GM18507 (cell line): ENCODE results near the gene DAND5.
"Not testable (repeated sequence)": the region's sequence is repeated elsewhere in the genome, so short reads cannot be mapped to it uniquely, and the experiment has no call there.

Experiments
- DNase-seq: peaks from one replicate; pipeline ENCODE4 v3.0.0; 2011; ENCODE audit warnings: low read depth; ENCODE audit not compliant: insufficient read length; ENCODE audit errors: extremely low spot score
- FAIRE-seq: peaks from 2 replicates; lab custom pipeline; 2011; peaks lifted over from hg19 to GRCh38; lab: Jason Lieb, UNC

The DAND5 gene

DNA sequence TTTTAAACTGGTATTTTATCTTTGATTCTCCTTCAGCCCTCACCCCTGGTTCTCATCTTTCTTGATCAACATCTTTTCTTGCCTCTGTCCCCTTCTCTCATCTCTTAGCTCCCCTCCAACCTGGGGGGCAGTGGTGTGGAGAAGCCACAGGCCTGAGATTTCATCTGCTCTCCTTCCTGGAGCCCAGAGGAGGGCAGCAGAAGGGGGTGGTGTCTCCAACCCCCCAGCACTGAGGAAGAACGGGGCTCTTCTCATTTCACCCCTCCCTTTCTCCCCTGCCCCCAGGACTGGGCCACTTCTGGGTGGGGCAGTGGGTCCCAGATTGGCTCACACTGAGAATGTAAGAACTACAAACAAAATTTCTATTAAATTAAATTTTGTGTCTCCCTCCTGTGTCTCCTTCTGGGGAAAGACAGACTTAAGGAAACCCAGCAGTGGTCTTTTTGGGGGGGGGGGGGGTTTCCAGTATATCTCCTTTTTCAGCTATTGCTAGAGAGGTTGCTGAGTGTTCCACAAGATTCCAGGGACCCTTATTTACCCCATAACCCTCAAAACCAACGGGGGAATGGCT is 25.2 kb upstream of the DAND5 start:
- no peak for DNase-seq
- no peak for FAIRE-seq

DNA sequence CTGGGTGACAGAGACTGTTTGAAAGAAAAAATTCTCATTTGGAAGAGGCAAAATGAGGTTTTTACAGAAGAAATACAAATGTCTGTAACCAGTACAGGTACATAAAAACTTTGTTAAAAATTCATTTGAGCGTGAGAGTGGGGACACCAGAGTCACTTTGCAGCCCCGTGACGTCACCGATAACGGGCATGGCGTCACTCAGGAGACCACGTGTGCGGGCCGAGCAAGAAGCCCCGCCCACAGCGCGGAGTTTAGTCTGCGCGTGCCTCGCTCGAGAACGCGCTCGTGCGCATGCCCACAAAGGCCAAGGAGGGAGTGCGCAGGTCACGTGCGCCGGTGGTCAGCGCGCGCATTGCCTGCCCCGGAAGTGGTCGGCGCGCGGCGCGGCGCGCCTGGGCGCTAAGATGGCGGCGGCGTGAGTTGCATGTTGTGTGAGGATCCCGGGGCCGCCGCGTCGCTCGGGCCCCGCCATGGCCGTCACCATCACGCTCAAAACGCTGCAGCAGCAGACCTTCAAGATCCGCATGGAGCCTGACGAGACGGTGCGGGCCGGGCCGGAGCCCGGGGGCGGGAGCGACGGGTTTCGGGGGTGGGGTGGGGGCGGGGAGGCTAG is 23.8 kb upstream of the DAND5 start, which contains the start of gene RAD23A:
TSS of gene RAD23A (plus strand) at position 384 of the 613 bp plus-strand sequence. CDS start at position 471, 87 bp downstream.
- peak; percentile 96 for FAIRE-seq
- DNase-seq, result peak; percentile 77

DNA sequence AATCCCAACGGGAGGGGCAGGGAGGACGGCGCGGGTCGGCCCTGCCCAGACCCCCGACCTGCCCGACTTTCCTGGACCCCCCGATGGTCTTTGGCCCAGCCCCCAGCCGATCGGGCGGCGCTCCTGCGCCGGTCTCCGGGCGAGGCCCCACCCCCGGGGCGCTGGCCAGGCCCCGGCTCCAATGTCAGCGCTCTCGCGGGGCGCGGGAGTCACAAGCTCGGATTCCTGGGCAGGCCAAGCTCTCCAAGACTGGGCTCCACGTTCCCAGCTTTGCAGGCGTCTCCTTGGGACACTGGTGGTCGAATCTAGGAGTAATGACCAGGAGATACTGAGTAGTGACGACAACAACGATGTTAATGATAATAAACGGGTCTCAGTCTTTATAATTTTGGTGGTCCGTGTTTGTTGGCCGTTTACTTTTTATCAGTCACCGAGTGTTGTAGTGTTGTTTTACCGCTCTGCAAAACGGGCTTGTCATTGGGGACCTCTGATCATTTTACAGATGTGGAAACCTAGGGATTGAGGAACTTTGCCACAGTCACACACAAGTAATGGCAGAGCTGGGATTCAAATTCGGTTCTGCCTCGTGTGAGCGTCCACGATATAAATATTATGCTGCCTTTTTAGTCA is 23.2 kb upstream of the DAND5 start:
- DNase-seq, result no peak
- FAIRE-seq, result peak; percentile 35

DNA sequence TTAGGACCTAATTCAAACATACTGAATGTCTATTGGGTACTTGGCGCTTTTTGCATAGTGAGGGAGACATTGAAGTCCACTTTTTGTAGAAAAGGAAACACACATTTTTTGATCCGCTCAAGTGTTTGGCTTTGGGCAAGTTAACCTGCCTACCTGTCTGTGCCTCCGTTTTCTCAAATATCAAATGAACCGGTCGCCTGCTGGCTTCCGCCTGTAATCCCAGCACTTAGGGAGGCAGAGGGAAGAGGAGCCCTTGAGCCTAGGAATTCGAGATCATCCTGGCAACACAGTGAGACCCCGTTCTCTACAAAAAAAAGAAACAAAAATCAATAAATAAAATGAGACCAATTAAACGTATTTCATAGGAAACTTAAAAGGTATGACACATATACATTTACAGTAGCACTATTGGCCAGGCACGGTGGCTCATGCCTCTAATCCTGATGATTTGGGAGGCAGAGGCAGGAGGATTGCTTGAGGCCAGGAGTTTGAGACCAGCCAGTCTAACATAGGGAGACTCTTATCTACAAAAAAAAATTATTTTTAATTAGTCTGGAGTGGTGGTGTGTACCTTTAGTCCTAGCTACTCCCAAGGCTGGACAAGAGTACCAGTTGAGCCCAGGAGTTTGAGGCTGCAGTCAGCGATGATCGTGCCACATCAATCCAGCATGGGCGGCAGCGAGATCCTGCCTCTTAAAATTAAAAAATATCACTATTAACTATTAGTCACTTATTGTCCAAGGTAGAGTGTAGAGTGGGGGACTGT is 22.5 kb upstream of the DAND5 start:
- no peak for DNase-seq
- FAIRE-seq, result no peak

DNA sequence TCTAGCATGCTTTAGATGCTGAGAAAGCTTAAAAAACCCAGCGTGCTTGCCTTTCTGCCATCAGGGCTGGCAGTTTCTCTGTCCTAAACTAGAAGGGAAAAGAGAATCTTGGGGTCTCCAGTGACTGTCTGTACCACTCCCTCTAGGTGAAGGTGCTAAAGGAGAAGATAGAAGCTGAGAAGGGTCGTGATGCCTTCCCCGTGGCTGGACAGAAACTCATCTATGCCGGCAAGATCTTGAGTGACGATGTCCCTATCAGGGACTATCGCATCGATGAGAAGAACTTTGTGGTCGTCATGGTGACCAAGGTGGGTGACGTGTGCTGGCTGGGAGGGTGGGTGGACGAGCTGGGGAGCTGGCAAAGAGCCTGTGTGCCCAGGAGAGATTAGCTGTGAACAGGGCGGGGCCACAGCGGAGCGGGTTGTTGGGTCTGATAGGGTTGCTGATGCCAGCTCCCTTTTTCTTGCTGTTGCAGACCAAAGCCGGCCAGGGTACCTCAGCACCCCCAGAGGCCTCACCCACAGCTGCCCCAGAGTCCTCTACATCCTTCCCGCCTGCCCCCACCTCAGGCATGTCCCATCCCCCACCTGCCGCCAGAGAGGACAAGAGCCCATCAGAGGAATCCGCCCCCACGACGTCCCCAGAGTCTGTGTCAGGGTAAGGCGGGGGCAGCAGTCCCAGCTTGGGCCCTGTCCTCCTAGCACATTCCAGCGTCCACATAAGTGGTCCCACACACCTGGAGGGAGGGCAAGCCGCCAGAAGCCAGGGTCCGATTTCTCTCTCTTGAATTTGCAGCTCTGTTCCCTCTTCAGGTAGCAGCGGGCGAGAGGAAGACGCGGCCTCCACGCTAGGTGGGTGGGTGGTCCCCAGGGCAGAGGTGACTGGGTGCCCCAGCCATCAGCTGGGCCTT is 21.4 kb upstream of the DAND5 start:
- DNase-seq, result no peak
- no peak for FAIRE-seq

DNA sequence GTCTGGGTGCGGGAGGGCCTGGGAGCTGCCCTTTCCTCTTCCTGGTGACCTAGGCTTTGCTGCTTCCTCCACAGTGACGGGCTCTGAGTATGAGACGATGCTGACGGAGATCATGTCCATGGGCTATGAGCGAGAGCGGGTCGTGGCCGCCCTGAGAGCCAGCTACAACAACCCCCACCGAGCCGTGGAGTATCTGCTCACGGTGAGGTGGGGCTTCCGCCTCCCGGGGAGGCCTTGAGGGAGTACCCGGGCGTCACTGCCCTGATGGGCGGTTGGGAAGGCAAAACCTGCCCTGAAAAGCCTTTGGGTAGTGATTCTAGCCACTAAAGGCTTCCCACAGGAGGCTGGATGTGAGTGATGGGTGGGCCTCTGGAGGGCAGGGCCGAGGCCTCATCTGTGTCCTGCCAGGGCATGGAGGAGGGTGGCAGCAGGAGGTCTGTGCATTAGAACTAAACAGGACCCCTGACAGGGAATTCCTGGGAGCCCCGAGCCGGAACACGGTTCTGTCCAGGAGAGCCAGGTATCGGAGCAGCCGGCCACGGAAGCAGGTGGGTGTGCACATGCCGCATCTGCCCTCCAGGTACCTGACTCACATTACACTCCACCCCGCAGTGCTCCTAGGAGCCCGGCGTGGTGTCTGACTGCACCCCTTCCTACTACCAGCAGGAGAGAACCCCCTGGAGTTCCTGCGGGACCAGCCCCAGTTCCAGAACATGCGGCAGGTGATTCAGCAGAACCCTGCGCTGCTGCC is 20.6 kb upstream of the DAND5 start:
- DNase-seq (no peak), FAIRE-seq (no peak)

DNA sequence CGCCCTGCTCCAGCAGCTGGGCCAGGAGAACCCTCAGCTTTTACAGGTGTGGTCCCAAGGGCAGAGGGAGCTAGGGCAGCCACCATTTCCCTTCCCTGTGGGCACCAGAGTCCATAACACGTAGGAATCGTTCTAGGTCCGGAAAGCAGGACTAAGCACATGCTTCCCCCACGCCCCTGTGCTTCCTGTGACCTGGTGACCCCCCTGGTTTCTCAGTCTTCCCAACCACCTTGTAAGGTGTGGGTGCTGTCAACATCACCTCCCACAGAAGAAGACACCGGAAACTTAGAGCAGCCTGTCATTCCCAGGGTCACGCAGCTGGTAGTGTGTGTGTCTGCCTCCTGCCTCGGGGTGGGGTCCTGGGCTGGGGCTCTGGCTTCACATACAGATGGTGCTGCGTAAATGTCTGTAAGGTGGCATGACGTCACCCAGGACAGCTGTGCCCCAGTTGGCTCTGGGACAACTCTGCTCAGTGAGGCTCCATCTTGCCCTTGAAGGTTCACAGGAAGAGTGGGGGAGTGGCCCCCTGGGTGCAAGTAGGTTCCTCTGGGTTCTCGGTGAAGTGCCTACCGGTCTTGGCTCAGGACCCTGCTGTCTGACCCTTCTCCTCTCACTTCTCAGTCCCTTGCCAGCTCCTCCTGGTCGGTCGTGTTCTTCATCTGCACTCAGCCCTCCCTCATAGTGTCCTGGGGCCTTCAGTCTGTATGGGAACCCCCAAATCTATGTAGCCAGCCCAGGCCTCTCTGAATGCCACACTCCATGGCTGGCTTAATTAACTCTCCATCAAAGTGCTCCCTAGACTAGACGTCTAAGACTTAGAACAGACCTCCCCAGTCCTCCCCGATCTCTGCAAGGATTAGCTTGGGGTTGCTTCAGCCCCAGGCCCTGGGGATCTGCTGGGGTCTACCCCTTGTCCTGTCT is 19.8 kb upstream of the DAND5 start:
- FAIRE-seq (no peak), DNase-seq (no peak)

DNA sequence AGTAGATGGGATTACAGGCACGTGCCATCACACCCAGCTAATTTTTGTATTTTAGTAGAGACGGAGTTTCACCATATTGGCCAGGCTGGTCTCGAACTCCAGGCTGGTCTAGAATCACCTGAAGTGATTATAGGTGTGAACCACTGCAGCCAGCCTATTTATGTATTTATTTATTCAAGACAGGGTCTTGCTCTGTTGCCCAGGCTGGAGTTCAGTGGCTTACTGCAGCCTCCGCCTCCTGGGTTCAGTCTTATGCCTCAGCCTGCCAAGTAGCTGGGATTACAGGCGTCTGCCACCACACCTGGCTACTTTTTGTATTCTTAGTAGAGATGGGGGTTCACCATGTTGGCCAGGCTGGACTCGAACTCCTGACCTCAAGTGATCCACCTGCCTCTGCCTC is 17.3 kb upstream of the DAND5 start:
- not testable (repeated sequence) for FAIRE-seq

DNA sequence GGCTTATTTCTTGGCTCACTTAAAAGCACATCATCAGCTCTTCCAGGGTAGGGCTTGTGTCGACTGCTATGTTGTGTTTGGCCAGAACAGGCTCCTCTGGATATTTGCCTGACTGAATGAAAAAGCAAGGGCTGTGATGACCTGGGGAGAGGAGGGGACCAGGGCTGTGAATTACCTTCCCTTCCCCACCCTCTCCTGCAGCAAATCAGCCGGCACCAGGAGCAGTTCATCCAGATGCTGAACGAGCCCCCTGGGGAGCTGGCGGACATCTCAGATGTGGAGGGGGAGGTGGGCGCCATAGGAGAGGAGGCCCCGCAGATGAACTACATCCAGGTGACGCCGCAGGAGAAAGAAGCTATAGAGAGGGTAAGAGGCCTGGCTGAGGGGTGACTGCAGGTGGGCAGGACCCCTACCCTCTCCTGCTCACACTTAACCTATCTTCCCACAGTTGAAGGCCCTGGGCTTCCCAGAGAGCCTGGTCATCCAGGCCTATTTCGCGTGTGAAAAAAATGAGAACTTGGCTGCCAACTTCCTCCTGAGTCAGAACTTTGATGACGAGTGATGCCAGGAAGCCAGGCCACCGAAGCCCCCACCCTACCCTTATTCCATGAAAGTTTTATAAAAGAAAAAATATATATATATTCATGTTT is 16.8 kb upstream of the DAND5 start:
- DNase-seq (no peak), FAIRE-seq (no peak)

More for the DNA sequence above, 17.3 kb upstream of the DAND5 start:
- DNase-seq, result not testable (repeated sequence)

DNA sequence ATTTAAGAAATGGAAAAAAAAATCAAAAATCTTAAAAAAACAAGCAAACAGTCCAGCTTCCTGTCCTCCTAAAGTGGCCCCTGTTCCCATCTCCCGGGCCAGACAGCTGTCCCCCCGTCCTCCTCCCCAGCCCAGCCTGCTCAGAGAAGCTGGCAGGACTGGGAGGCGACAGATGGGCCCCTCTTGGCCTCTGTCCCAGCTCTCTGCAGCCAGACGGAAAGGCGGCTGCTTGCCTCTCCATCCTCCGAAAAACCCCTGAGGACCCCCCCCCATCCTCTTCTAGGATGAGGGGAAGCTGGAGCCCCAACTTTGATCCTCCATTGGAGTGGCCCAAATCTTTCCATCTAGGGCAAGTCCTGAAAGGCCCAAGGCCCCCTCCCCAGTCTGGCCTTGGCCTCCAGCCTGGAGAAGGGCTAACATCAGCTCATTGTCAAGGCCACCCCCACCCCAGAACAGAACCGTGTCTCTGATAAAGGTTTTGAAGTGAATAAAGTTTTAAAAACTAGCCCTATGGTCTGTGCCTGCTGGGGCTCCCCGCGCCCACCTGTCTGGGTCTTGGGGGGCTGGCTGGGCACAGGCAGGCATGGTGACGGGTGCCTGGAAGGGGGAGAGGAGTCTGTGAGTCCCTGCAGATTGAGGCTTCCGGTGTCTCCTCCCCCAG is 16.1 kb upstream of the DAND5 start:
- DNase-seq, result no peak
- FAIRE-seq, result no peak

DNA sequence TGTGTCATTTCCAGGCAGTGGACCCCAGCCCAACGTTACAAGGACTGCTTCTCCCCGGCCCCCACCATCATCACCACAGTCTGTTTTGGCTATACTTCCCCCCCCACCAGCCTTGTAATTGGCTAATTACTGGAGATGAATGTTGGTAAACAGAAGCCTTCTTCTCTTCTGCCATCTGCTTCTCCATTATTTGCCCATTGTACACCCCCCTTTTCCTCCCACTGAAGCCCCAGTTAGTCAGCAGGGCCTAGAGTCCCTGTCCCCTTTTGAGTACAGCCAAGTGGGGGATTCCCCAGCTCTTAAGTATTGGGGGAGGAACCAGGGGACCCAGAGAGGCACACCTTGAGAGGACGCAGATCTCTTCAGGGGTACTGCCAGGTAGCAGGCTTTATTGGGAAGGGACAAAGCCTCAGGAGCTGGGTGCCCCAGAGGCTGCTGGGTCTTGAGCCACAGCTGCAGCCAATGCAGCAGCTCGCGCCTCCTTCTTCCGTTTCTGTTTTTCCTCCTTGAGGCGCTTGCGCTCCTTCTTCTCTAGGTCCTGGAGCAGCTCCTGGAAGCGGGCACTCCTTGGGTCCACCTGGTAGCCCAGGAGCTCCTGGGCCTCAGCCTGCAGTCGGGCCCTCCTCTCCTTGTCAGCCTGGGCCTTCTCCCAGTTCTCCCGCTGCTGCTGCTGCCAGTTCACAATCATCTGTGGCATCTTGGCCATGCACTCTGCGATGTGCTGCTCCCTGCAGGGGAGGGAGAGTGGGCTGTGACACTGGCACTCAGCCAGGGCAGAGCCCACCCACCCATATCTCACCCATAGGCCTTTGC is 15.4 kb upstream of the DAND5 start:
- no peak for FAIRE-seq

DNA sequence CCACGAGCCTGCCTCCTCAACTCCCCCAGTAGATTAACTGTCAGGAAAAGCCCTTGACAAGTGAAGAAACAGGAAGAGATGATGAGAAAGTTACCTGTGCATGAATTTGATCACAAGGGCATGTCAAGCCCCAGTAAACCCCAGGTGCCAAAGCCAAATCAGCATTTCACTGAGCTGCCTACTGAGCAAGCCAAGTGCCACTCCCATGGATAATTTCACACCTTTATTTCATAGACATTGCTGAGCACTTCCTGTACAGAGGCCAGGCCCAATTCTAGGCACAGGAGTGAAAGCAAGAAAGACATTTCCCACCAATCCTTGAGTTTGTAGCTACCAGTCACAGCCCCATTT is 14.8 kb upstream of the DAND5 start:
- DNase-seq (no peak), FAIRE-seq (no peak)

More for the DNA sequence above, 15.4 kb upstream of the DAND5 start:
- no peak for DNase-seq

DNA sequence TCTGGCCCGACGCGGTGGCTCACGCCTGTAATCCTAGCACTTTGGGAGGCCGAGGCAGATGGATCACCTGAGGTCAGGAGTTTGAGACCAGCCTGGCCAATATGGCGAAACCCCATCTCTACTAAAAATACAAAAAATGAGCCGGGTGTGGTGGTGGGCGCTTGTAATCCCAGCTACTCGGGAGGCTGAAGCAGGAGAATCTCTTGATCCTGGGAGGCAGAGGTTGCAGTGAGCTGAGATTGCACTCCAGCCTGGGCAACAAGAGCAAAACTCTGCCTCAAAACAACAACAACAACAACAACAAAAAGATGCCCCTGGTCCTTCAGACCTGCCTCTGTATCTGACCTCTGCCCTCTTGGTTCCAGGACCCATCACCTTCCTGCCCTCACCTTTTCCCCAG is 13.8 kb upstream of the DAND5 start:
- not testable (repeated sequence) for FAIRE-seq, DNase-seq

DNA sequence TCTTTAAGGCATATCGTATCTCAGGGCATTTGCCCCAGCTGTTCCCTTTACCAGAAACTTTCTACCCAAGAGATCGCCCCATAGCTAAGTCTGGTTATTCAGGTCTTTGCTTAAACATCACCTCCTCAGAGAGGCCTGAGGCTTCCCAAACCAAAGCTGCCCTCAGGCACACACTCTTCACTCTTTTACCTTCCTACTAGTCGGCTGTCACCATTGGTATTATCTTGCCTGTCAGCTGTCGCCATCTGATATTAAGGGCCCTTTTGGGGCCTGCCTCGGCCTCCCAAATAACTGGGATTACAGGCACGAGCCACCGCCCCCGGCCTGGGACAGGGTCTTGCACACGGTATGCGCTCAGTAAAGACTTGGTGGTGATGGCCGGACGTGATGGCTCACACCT is 13.4 kb upstream of the DAND5 start:
- no peak for DNase-seq
- no peak for FAIRE-seq

DNA sequence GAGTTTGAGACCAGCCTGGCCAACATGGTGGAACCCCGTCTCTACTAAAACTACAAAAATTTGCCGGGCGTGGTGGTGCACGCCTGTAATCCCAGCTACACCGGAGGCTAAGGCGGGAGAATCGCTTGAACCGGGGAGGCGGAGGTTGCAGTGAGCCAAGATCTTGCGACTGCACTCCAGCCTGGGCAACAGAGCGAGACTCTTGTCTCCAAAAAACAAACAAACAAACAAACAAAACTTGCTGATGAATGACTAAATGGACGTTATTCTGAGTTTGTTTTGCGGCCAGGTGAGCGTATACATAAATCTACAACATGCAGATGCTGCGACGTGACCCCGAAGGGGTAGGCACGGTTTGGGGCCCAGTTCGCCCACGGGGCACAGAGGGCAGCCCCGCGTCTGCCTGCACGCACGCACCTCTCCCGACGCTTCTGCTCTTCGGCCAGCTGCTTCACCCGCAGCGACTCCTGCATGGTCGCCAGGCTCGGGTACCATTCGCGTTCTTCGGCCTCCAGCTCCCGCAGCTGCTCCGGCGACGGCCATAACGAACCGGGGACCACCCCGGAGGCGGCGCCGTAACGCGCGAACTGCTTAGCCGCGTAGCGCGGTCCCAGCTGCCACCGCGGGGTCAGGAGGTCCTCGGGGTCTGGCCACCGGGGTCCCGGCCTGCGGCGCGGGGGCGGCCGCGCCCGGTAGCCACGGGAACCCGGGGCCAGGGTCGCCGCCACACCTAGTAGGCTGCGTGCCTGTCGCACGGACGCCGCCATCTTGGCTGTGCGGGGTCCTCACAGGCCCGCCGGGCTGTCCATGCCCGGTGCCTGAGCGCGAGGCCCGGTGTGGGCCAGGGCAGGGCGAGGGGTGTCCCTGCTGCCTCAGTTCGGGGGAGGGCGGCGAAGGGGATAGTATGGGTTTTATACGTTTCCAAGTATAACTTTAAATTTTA is 12.7 kb upstream of the DAND5 start, which contains the start of gene GADD45GIP1:
TSS of gene GADD45GIP1 (minus strand) at position 778 of the 943 bp plus-strand sequence. CDS start at position 767, 11 bp downstream.
- DNase-seq, result peak; percentile 76

More for the DNA sequence above, 12.7 kb upstream of the DAND5 start, which contains the start of gene GADD45GIP1:
- FAIRE-seq, result peak; percentile 78
